AG04449 (cell line): ENCODE results near the gene PHGDH.

Experiments
- CTCF ChIA-PET: fragments of 350-600 bp; formaldehyde crosslinking; extraction: SDS; loops from one replicate; lab custom pipeline; 2021; ENCODE audit warnings: antibody characterized with exemption; lab: Yijun Ruan, JAX
- POLR2A ChIA-PET: fragments of 400-600, 350-600 bp; formaldehyde crosslinking; extraction: SDS; loops from one replicate; lab custom pipeline; 2020; ENCODE audit warnings: antibody characterized with exemption, inconsistent platforms; lab: Yijun Ruan, JAX
- DNase-seq: peaks from one replicate; pipeline ENCODE4 v3.0.0-alpha.2; 2010; ENCODE audit warnings: low read depth, low spot score
- H3K4me3 ChIP-seq: 2 replicates; pipeline ENCODE4 v1.5.1; 2011; ENCODE audit warnings: low read depth, mild to moderate bottlenecking, control low read depth, low read length
- CTCF ChIP-seq: IDR thresholded peaks from one replicate; pipeline ENCODE4 v1.5.1; 2011; ENCODE audit warnings: mild to moderate bottlenecking, moderate library complexity, low read length, control low read depth, inconsistent platforms; ENCODE audit not compliant: insufficient read depth; ENCODE audit errors: missing control alignments

Gene PHGDH

GRCh38 chr1:119742202-119742601 lies 30.5 kb downstream of the PHGDH start:
- ChIA-PET CTCF (interaction anchor here (0.9 to 6.3 kb wide), 7 partner anchors 8 to 205 kb away, joined by 3 to 77 read pairs (median 5); no protein-coding TSS in a partner anchor), POLR2A (interaction anchor here (0.9 kb wide), 1 partner anchor 31 kb away, joined by 3 read pairs; the partner anchor contains the start of gene PHGDH)
- TF ChIP-seq CTCF, result no peak
- no peak overlapping the region for H3K4me3 ChIP-seq
- peak; percentile 19 for DNase-seq

DNA sequence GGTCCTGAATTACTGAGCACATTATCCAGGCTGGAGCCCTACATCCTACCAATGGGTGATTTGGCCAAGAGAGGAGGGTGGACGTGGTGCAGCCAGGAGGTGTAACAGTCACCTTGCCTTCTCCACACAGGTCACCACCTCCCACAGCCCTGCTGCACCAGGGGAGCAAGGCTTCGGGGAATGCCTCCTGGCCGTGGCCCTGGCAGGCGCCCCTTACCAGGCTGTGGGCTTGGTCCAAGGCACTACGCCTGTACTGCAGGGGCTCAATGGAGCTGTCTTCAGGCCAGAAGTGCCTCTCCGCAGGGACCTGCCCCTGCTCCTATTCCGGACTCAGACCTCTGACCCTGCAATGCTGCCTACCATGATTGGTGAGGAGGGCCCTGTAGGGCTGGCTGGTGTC lies 30.9 kb downstream of the PHGDH start:
- ChIA-PET POLR2A (no interaction called here), CTCF (interaction anchor here (0.9 to 6.3 kb wide), 13 partner anchors 9 to 204 kb away, joined by 3 to 77 read pairs (median 5); no protein-coding TSS in a partner anchor)
- TF ChIP-seq CTCF, result no peak
- DNase-seq, result no peak
- H3K4me3 ChIP-seq, result no peak overlapping the region

GRCh38 chr1:119743308-119743707 lies 31.6 kb downstream of the PHGDH start:
- DNase-seq, result no peak
- POLR2A ChIA-PET, result no interaction called here
- TF ChIP-seq CTCF, result no peak
- H3K4me3 ChIP-seq, result no peak overlapping the region
- CTCF ChIA-PET, result interaction anchor here (0.6 to 6.3 kb wide), 28 partner anchors 9 to 673 kb away, joined by 3 to 77 read pairs (median 4); partner anchors contain the start of gene REG4

DNA sequence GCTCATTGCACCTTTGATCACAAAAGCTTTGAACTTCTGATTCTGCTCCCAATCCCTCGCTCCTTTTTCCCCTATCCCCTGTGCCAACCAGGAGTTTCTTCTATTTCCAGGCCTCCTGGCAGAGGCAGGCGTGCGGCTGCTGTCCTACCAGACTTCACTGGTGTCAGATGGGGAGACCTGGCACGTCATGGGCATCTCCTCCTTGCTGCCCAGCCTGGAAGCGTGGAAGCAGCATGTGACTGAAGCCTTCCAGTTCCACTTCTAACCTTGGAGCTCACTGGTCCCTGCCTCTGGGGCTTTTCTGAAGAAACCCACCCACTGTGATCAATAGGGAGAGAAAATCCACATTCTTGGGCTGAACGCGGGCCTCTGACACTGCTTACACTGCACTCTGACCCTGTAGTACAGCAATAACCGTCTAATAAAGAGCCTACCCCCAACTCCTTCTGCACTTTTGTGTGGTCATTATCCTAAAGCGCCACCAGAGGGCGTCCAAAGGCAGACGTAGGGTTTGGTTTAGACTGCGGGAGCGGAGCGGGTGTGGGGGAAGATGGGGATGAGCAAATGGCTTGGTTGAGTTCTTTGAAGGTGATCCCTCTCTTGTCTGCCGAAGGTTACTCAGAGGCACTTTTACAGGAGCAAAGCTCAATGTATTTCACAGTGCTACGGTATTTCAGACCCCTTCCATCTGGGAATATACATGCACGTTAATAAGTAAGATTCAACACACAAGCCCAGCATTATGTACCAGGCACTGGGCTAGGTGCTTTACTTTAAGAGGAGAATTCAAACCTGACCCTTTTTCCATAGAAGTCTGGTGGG lies 32.3 kb downstream of the PHGDH start:
- no peak for DNase-seq
- H3K4me3 ChIP-seq, result no peak overlapping the region
- TF ChIP-seq CTCF, result peak; percentile 86
- ChIA-PET POLR2A (no interaction called here), CTCF (interaction anchor here (0.6 to 6.3 kb wide), 35 partner anchors 10 to 672 kb away, joined by 3 to 77 read pairs (median 4); partner anchors contain the start of gene REG4)

DNA sequence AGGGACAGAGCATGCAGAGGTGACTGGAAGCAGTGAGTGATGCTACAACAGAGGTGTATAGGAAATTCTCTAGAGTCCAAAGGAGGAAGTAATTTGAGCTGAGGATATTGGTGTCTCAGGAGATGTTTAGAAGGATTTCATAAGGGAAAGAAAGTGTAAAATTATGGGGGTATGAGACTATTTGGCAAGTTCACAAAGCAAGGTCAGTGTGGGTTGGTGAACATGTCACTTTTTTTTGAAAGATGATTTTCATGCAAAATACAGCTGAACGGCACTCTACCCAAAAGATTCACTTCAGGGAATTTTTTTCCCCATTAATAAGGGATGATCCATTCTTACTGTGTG lies 32.8 kb downstream of the PHGDH start:
- CTCF ChIA-PET, result interaction anchor here (0.8 to 6.3 kb wide), 24 partner anchors 10 to 204 kb away, joined by 3 to 77 read pairs (median 5); partner anchors contain the start of gene REG4
- TF ChIP-seq CTCF, result no peak
- no peak overlapping the region for H3K4me3 ChIP-seq
- POLR2A ChIA-PET, result no interaction called here
- DNase-seq, result no peak

DNA sequence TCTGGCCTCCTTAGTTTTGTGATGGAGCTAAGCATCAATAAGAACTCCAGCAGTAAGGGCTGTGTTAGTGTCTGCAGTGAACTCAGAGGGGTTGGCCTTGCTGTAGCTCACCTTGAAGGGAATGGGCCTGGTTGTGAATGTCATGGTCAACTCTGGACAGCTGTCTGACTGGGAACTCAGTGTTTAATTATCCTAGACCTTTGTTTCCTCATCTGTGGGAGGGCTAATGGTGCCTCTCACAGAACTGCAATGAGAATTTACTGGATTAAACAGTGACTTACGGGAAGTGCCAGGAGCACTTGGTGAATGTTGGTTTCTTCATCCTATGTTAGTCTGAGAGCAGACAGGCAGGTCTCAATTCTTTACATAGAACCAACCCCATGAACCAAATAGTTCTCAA lies 33.3 kb downstream of the PHGDH start:
- TF ChIP-seq CTCF, result no peak
- no peak for DNase-seq
- H3K4me3 ChIP-seq, result no peak overlapping the region
- POLR2A ChIA-PET, result no interaction called here
- CTCF ChIA-PET, result interaction anchor here (0.8 to 6.3 kb wide), 20 partner anchors 8 to 203 kb away, joined by 3 to 77 read pairs (median 4); no protein-coding TSS in a partner anchor
